ENCODE data around the gene NOVA1.
"Not testable (repeated sequence)": the region's sequence is repeated elsewhere in the genome, so short reads cannot be mapped to it uniquely, and the experiment has no call there.

The NOVA1 gene

GRCh38 chr14:26597589-26598080 lies at the start of gene NOVA1:
Gene NOVA1 (minus strand): TSS chr14:26598033. CDS start chr14:26597436, 597 bp downstream.
- DNase-seq, result no peak

GRCh38 chr14:26645057-26645456 lies 47.2 kb upstream of the NOVA1 start:
- not testable (repeated sequence) for DNase-seq

- DNase-seq, result no peak
Measured at GRCh38 chr14:26636561-26636960, 38.7 kb upstream of the NOVA1 start.

- DNase-seq, result not testable (repeated sequence)
Measured at GRCh38 chr14:26634946-26635345, 37.1 kb upstream of the NOVA1 start.

- no peak for DNase-seq
Measured at GRCh38 chr14:26626256-26626655, 28.4 kb upstream of the NOVA1 start.

GRCh38 chr14:26622611-26623010 lies 24.8 kb upstream of the NOVA1 start:
- no peak for DNase-seq

- DNase-seq, result no peak
Measured at GRCh38 chr14:26621807-26622560, 24.2 kb upstream of the NOVA1 start.

- no peak for DNase-seq
Measured at GRCh38 chr14:26621364-26621763, 23.5 kb upstream of the NOVA1 start.

- DNase-seq, result no peak
Measured at GRCh38 chr14:26611259-26611658, 13.4 kb upstream of the NOVA1 start.

- DNase-seq, result no peak
Measured at GRCh38 chr14:26606729-26607312, 9.0 kb upstream of the NOVA1 start.

GRCh38 chr14:26605602-26606001 lies 7.8 kb upstream of the NOVA1 start:
- DNase-seq, result no peak

GRCh38 chr14:26602902-26603301 lies 5.1 kb upstream of the NOVA1 start:
- no peak for DNase-seq

GRCh38 chr14:26601856-26602255 lies 4.0 kb upstream of the NOVA1 start:
- DNase-seq, result no peak

GRCh38 chr14:26599291-26599690 lies 1.5 kb upstream of the NOVA1 start:
- DNase-seq, result no peak

GRCh38 chr14:26598672-26599131 lies 869 bp upstream of the NOVA1 start:
- no peak for DNase-seq

GRCh38 chr14:26598081-26598671 lies 343 bp upstream of the NOVA1 start:
- peak; percentile 44 for DNase-seq

- no peak for DNase-seq
Measured at GRCh38 chr14:26597071-26597588, 703 bp downstream of the NOVA1 start.

- no peak for DNase-seq
Measured at GRCh38 chr14:26596543-26597061, 1.2 kb downstream of the NOVA1 start.

GRCh38 chr14:26595926-26596542 lies 1.8 kb downstream of the NOVA1 start:
- DNase-seq, result no peak

GRCh38 chr14:26594756-26595545 lies 2.9 kb downstream of the NOVA1 start:
- no peak for DNase-seq

GRCh38 chr14:26594148-26594547 lies 3.7 kb downstream of the NOVA1 start:
- DNase-seq, result no peak

- DNase-seq, result no peak
Measured at GRCh38 chr14:26593357-26593756, 4.5 kb downstream of the NOVA1 start.

Data from hematopoietic multipotent progenitor cell treated with erythropoietin and hydrocortisone succinate and interleukin-3 and kit ligand, for 4 days (in vitro differentiated cells).